ENCODE measurements around the gene RAMP3. TPM values are rescaled to one million over a fixed set of nuclear protein-coding genes. Genes with fewer than 3 reads are reported as not detected.

RAMP3 gene
- total RNA-seq, 1 experiment from 2014 or later, result not detected

- Histone ChIP-seq H3K9ac (ENCODE audit: low read length) (no peak overlapping the region), H3K4me3 (ENCODE audit: low read length) (no peak overlapping the region), H3K4me1 (ENCODE audit: insufficient read depth, low read length) (no peaks in the 10 kb centered on the region), H4K20me1 (ENCODE audit: low read length) (no peaks in the 10 kb centered on the region), H3K27ac (ENCODE audit: low read length) (no peak overlapping the region), H3K4me2 (ENCODE audit: low read length) (no peak overlapping the region), H2AFZ (ENCODE audit: low read length) (no peak overlapping the region), H3K36me3 (ENCODE audit: low read depth, low read length) (no peaks in the 10 kb centered on the region), H3F3A (ENCODE audit: low read length, unreplicated experiment) (no peaks in the 10 kb centered on the region), H3K27me3 (ENCODE audit: low read length) (peaks cover 24% of the 10 kb centered on the region), H3K9me3 (ENCODE audit: low read length) (no peaks in the 10 kb centered on the region), H3K79me2 (ENCODE audit: low read length) (no peaks in the 10 kb centered on the region), H3K9me2 (replicated peaks; ENCODE audit: low read length) (no peaks in the 10 kb centered on the region)
- TF ChIP-seq EZH2 (IDR thresholded peaks at IDR 0.05; ENCODE audit: low read length, unreplicated experiment) (no peak), EZH2phosphoT487 (IDR thresholded peaks at IDR 0.05; ENCODE audit: borderline replicate concordance, low read length) (no peak), CTCF (conservative IDR thresholded peaks at IDR 0.05; ENCODE audit: low read depth, low read length) (no peak)
- ChIA-PET POLR2A (ENCODE audit: unreplicated experiment) (no interaction called here), CTCF (no interaction called here)
- no TSS peak for BruUV-seq (replicated peaks)
- no peak for ATAC-seq
- intact Hi-C loops (cut with micrococcal nuclease), result no loop called here
- DNase-seq, result no peak
Measured at GRCh38 chr7:45176091-45176490, 18.5 kb downstream of the RAMP3 start.

- POLR2A ChIA-PET (ENCODE audit: unreplicated experiment), result no interaction called here
- intact Hi-C loops (cut with micrococcal nuclease), result no loop called here
- CTCF ChIA-PET, result no interaction called here
Measured at GRCh38 chr7:45176886-45177731, 19.5 kb downstream of the RAMP3 start.

More at GRCh38 chr7:45176886-45177731, 19.5 kb downstream of the RAMP3 start:
- Histone ChIP-seq H4K20me1 (ENCODE audit: low read length) (no peaks in the 10 kb centered on the region), H3K9me2 (replicated peaks; ENCODE audit: low read length) (no peaks in the 10 kb centered on the region), H3K9me3 (ENCODE audit: low read length) (no peaks in the 10 kb centered on the region), H3K9ac (ENCODE audit: low read length) (no peak overlapping the region), H3K36me3 (ENCODE audit: low read depth, low read length) (no peaks in the 10 kb centered on the region), H3F3A (ENCODE audit: low read length, unreplicated experiment) (no peaks in the 10 kb centered on the region), H3K4me2 (ENCODE audit: low read length) (no peak overlapping the region), H3K4me3 (ENCODE audit: low read length) (no peak overlapping the region), H3K4me1 (ENCODE audit: insufficient read depth, low read length) (no peaks in the 10 kb centered on the region), H3K27ac (ENCODE audit: low read length) (no peak overlapping the region), H2AFZ (ENCODE audit: low read length) (no peak overlapping the region), H3K27me3 (ENCODE audit: low read length) (peaks cover 26% of the 10 kb centered on the region), H3K79me2 (ENCODE audit: low read length) (no peaks in the 10 kb centered on the region)
- no peak for ATAC-seq
- DNase-seq, result no peak
- TF ChIP-seq EZH2 (IDR thresholded peaks at IDR 0.05; ENCODE audit: low read length, unreplicated experiment) (no peak), CTCF (conservative IDR thresholded peaks at IDR 0.05; ENCODE audit: low read depth, low read length) (no peak), EZH2phosphoT487 (IDR thresholded peaks at IDR 0.05; ENCODE audit: borderline replicate concordance, low read length) (no peak)
- BruUV-seq (replicated peaks), result no TSS peak
